Loucy (cell line): Measurements from ENCODE around the gene SLC44A4.

Experiments
- H2AFZ ChIP-seq: fragments of 200-600 bp; sonication (generic); 2 replicates; pipeline ENCODE4 v1.6.0; 2016; ENCODE audit warnings: antibody characterized with exemption, mild to moderate bottlenecking, low read length, moderate library complexity
- H3F3A ChIP-seq: fragments of 200-600 bp; 2 replicates; pipeline ENCODE4 v1.6.0; 2016; ENCODE audit warnings: antibody characterized with exemption, low read depth, mild to moderate bottlenecking
- H3K27me3 ChIP-seq: fragments of 200-600 bp; sonication (generic); 2 replicates; pipeline ENCODE4 v1.6.1; 2014; ENCODE audit warnings: low read length, mild to moderate bottlenecking; ENCODE audit not compliant: insufficient read depth, poor library complexity, severe bottlenecking
- H3K36me3 ChIP-seq: fragments of 200-600 bp; sonication (generic); 2 replicates; pipeline ENCODE4 v1.6.1; 2016; ENCODE audit warnings: low read length; ENCODE audit not compliant: insufficient read depth
- H3K4me1 ChIP-seq: fragments of 200-600 bp; sonication (generic); 2 replicates; pipeline ENCODE4 v1.5.1; 2014; ENCODE audit warnings: low read length, mild to moderate bottlenecking; ENCODE audit not compliant: insufficient read depth, poor library complexity, severe bottlenecking
- H3K4me2 ChIP-seq: fragments of 200-600 bp; sonication (generic); 2 replicates; pipeline ENCODE4 v1.6.0; 2014; ENCODE audit warnings: antibody characterized with exemption, low read length, low read depth, mild to moderate bottlenecking; ENCODE audit not compliant: poor library complexity, severe bottlenecking
- H3K4me3 ChIP-seq: fragments of 200-600 bp; sonication (generic); 2 replicates; pipeline ENCODE4 v1.5.1; 2014; ENCODE audit warnings: low read length, mild to moderate bottlenecking, mixed read lengths; ENCODE audit not compliant: poor library complexity, severe bottlenecking
- H3K79me2 ChIP-seq: fragments of 200-600 bp; sonication (generic); 2 replicates; pipeline ENCODE4 v1.6.1; 2014; ENCODE audit warnings: low read length; ENCODE audit not compliant: insufficient read depth
- H3K9ac ChIP-seq: fragments of 200-600 bp; sonication (generic); 2 replicates; pipeline ENCODE4 v1.6.0; 2014; ENCODE audit warnings: mild to moderate bottlenecking, low read depth, low read length, moderate library complexity; ENCODE audit not compliant: poor library complexity, severe bottlenecking
- H3K9me2 ChIP-seq: fragments of 200-600 bp; sonication (generic); replicated peaks from 2 replicates; pipeline ENCODE4 v1.6.1; 2016; ENCODE audit warnings: low read depth, low read length, mixed read lengths
- H3K9me3 ChIP-seq: fragments of 200-600 bp; sonication (generic); 2 replicates; pipeline ENCODE4 v1.6.1; 2014; ENCODE audit warnings: mild to moderate bottlenecking, antibody characterized with exemption, low read length, low read depth; ENCODE audit not compliant: insufficient read depth
- H4K20me1 ChIP-seq: fragments of 200-600 bp; sonication (generic); 2 replicates; pipeline ENCODE4 v1.6.0; 2014; ENCODE audit warnings: antibody characterized with exemption, low read length, mild to moderate bottlenecking; ENCODE audit not compliant: insufficient read depth, poor library complexity, severe bottlenecking
- EZH2phosphoT487 ChIP-seq: fragments of 200-600 bp; IDR thresholded peaks from 2 replicates; pipeline ENCODE4 v1.6.1; 2018; ENCODE audit warnings: antibody characterized with exemption, mild to moderate bottlenecking, moderate library complexity, borderline replicate concordance
- TF ChIP-seq, protein P1 (sequence below): fragments of 200-600 bp; sonication (generic); conservative IDR thresholded peaks from 2 replicates; pipeline ENCODE4 v1.5.1; 2014; ENCODE audit warnings: mild to moderate bottlenecking, antibody characterized with exemption, low read length

The SLC44A4 gene

DNA sequence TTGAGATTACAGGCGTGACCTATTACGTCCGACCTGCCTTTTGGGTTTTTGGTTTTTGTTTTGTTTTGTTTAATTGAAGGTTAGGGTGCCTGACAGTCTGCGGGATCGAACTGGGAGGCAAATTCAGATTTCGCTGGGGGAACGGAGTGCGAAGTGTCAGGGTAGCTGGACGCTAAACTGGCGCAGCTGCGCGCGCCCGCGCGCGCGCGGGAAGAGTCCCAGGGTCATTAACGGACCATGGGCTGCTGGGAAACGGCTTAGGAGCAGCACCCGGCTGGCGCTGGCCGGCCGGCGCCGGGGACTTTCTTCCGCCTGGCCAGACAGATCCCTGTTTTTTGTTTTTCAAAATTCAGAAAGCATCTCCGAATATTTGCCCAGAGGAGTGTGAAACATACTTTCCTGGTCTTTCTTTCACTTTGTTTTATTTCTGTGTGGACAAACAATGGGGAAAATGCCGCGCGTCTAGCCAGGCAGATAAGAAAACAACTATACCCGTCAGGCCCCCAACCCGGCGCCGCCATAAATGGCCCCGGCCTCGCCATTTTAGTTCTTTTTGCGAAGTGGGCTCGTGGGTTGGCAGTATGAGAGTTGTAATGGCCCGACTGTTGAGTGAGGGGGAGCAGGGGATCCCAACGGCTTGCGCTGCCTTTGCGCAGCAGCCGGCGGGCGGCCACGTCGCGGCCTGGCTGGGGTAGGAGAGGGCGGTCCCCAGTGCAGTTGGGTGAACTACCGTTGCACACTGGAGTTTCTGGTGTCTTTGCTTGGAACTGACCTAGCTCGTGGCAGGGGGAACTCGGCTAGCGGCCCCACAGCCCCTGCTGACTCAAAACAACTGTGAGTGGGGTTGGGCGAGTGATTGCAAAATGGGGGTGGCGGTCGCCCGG, 44.2 kb downstream of the SLC44A4 start:
- peak overlapping the region; percentile 100 for H3K4me2 ChIP-seq
- H3K79me2 ChIP-seq: peaks cover 71% of the 10 kb centered on the region
- peaks cover 7% of the 10 kb centered on the region for H3K27me3 ChIP-seq
- no peaks in the 10 kb centered on the region for H3K9me2 ChIP-seq
- peaks cover 12% of the 10 kb centered on the region for H3F3A ChIP-seq
- H3K9ac ChIP-seq: peak overlapping the region; percentile 99
- peak overlapping the region; percentile 97 for H3K4me3 ChIP-seq
- H4K20me1 ChIP-seq: peaks cover 45% of the 10 kb centered on the region
- H3K9me3 ChIP-seq: no peaks in the 10 kb centered on the region
- H3K36me3 ChIP-seq: peaks cover 29% of the 10 kb centered on the region
- no peak for TF ChIP-seq EZH2phosphoT487
- TF ChIP-seq, protein P1, sequence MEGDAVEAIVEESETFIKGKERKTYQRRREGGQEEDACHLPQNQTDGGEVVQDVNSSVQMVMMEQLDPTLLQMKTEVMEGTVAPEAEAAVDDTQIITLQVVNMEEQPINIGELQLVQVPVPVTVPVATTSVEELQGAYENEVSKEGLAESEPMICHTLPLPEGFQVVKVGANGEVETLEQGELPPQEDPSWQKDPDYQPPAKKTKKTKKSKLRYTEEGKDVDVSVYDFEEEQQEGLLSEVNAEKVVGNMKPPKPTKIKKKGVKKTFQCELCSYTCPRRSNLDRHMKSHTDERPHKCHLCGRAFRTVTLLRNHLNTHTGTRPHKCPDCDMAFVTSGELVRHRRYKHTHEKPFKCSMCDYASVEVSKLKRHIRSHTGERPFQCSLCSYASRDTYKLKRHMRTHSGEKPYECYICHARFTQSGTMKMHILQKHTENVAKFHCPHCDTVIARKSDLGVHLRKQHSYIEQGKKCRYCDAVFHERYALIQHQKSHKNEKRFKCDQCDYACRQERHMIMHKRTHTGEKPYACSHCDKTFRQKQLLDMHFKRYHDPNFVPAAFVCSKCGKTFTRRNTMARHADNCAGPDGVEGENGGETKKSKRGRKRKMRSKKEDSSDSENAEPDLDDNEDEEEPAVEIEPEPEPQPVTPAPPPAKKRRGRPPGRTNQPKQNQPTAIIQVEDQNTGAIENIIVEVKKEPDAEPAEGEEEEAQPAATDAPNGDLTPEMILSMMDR: no peak
- peaks cover 40% of the 10 kb centered on the region for H3K4me1 ChIP-seq
- H2AFZ ChIP-seq: peak overlapping the region; percentile 75

DNA sequence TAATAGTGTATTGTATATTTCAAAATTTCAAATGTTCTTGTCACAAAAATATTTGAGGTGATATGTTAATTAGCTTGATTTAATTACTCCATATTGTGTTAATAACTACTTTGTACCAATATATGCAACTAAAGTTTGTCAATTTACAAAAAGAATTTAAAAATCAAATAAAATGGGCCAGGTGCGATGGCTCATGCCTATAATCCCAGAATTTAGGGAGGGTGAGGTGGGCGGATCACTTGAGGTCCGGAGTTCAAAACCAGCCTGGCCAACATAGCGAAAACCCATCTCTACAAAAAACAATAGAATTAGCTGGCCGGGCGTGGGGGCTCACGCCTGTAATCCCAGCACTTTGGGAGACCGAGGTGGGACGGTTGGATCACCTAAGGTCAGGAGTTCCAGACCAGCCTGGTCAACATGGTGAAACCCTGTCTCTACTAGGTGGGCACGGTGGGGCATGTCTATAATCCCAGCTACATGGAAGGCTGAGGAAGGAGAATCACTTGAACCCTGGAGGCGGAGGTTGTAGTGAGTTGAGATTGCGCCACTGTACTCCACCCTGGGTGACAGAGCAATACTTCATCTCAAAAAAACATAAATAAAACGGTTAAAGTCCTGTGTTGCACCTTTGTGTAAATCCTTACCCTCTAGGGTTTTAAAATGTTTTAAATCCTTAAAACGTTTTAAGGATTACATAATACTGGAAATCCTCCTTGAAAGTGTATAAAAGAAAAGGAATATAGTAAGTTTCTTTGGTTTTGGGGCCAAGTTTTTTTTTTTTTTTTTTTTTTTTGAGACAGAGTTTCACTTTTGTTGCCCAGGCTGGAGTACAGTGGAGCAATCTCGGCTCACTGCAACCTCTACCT, 47.2 kb downstream of the SLC44A4 start:
- Histone ChIP-seq H3K36me3 (no peaks in the 10 kb centered on the region; the same call in 1 of the 2 replicates), H4K20me1 (peaks cover 15% of the 10 kb centered on the region), H3K4me2 (peak overlapping the region; percentile 73), H3K79me2 (peaks cover 43% of the 10 kb centered on the region), H3K27me3 (peaks cover 7% of the 10 kb centered on the region), H3K9ac (peak overlapping the region; percentile 75), H2AFZ (no peak overlapping the region), H3K4me3 (peak overlapping the region; percentile 77), H3K4me1 (peaks cover 15% of the 10 kb centered on the region), H3F3A (peaks cover 3% of the 10 kb centered on the region; the same call in 1 of the 2 replicates), H3K9me3 (no peaks in the 10 kb centered on the region), H3K9me2 (no peaks in the 10 kb centered on the region)
- no peak for TF ChIP-seq EZH2phosphoT487
- TF ChIP-seq, protein P1: no peak

DNA sequence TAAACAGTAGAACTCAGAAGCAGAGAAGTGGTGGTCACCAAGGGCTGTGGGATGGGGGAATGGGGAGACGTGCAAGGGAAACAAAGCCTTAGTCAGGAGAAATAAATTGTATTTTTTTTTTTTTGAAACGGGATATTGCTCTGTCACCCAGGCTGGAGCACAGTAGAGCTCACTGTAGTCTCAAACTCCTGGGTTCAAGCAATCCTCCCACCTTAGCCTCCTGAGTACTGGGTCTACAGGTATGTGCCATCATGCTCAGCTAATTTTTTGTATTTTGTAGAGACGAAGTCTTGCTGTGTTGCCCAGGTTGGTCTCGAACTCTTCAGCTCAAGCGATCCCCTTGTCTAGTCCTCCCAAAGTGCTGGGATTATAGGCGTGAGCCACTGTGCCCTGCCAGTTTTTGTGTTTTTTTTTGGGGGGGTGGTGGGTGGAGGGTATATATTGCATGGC, 47.9 kb downstream of the SLC44A4 start:
- peak overlapping the region; percentile 36; the same call in 1 of the 2 replicates for H2AFZ ChIP-seq
- H3K4me2 ChIP-seq: peak overlapping the region; percentile 73
- peak overlapping the region; percentile 77 for H3K4me3 ChIP-seq
- peaks cover 3% of the 10 kb centered on the region; the same call in 1 of the 2 replicates for H3F3A ChIP-seq
- H3K9me3 ChIP-seq: no peaks in the 10 kb centered on the region
- H4K20me1 ChIP-seq: peaks cover 8% of the 10 kb centered on the region
- peaks cover 36% of the 10 kb centered on the region for H3K79me2 ChIP-seq
- no peak for TF ChIP-seq EZH2phosphoT487
- TF ChIP-seq, protein P1: no peak
- peaks cover 7% of the 10 kb centered on the region for H3K27me3 ChIP-seq
- H3K4me1 ChIP-seq: peaks cover 8% of the 10 kb centered on the region
- H3K9me2 ChIP-seq: no peaks in the 10 kb centered on the region
- H3K36me3 ChIP-seq: no peaks in the 10 kb centered on the region; the same call in 1 of the 2 replicates
- peak overlapping the region; percentile 75 for H3K9ac ChIP-seq
